Stomach (tissue), 9 donors: Measurements from ENCODE around the gene STAG3. TPM values are rescaled to one million over a fixed set of nuclear protein-coding genes. Genes with fewer than 3 reads are reported as not detected.

Experiments
- DNase-seq, 2 donors: peaks; one replicate each; pipeline versions ENCODE4 v3.0.0 to v3.0.0-alpha.2; 2013 to 2019
- H3K27ac ChIP-seq, 5 donors: fragments of 200-600 bp in 4 of 5; sonication (generic) in 4 of 5; one replicate each; pipeline ENCODE4 v1.5.1; 2013 to 2019; ENCODE audit warnings: mild to moderate bottlenecking in 1 of 5, moderate library complexity in 1 of 5
- H3K27me3 ChIP-seq, 3 donors: fragments of 200-600 bp; sonication (generic); one replicate each; pipeline ENCODE4 v1.5.1; 2017 to 2019; ENCODE audit warnings: mixed run types in 1 of 3
- H3K36me3 ChIP-seq, 4 donors: fragments of 200-600 bp; sonication (generic); 1 replicate in 3 of 4; 2 replicates in 1 of 4; pipeline ENCODE4 v1.5.1; 2016 to 2019
- H3K4me1 ChIP-seq, 4 donors: fragments of 200-600 bp; sonication (generic); one replicate each; pipeline ENCODE4 v1.5.1; 2016 to 2019
- H3K4me3 ChIP-seq, 4 donors: fragments of 200-600 bp; sonication (generic) in 3 of 4; one replicate each; pipeline ENCODE4 v1.5.1; 2016 to 2019; ENCODE audit warnings: mild to moderate bottlenecking in 1 of 4
- H3K9me3 ChIP-seq, 4 donors: fragments of 200-600 bp; sonication (generic); one replicate each; pipeline ENCODE4 v1.5.1; 2016 to 2019
- CTCF ChIP-seq, 7 experiments: fragments of 450-650 bp in 4 of 7; fragments of 200-600 bp in 3 of 7; sonication (generic) in 3 of 7; IDR thresholded peaks; one replicate each; pipeline ENCODE4 v1.5.1; 2016 to 2019; ENCODE audit warnings: antibody characterized with exemption in 7 of 7, control low read depth in 2 of 7, mild to moderate bottlenecking in 1 of 7
- EP300 ChIP-seq: sonication (generic); formaldehyde crosslinking; IDR thresholded peaks from one replicate; pipeline ENCODE4 v1.6.1; 2017; ENCODE audit warnings: antibody characterized with exemption
- POLR2A ChIP-seq, 4 donors: fragments of 450-650 bp; IDR thresholded peaks; one replicate each; pipeline ENCODE4 v1.6.1; 2016; ENCODE audit warnings: antibody characterized with exemption in 4 of 4, control low read depth in 2 of 4, mild to moderate bottlenecking in 1 of 4, moderate library complexity in 1 of 4
- POLR2AphosphoS5 ChIP-seq, 3 donors: sonication (generic); formaldehyde crosslinking; IDR thresholded peaks; one replicate each; pipeline ENCODE4 v1.6.1; 2016; ENCODE audit warnings: antibody characterized with exemption in 3 of 3
- WGBS, 5 donors: extraction: QIAGEN DNeasy Blood & Tissue Kit in 3 of 5; methylation state at CpG; one replicate each; pipeline versions ENCODE4 v1.1.5 to v1.1.7; 2013 to 2018; 5-methylcytosine and 5-hydroxymethylcytosine counted together
- intact Hi-C: fragments of 100-400 bp; cut with DNase I; formaldehyde crosslinking; loops from one replicate; pipeline ENCODE4 v1.15.1; 2023; ENCODE audit warnings: low total_unique reads
- polyA plus RNA-seq, 3 donors: library from polyadenylated mRNA; stranded (reverse); fragments of 200-250 nt; gene quantifications; one replicate each; pipeline ENCODE4 v1.2.3, GENCODE V29; 2013
- total RNA-seq, 5 donors: library from RNA; depleted of rRNA; stranded (reverse); fragments of >200 nt; gene quantifications; one replicate each; pipeline versions ENCODE4 v1.1.0 to v1.2.3, GENCODE V29; 2014 to 2016
- donor health status: healthy with polysubstance abuse.
- donor health status: Bipolar disorder and iron deficiency.
- donor health status: healthy.

Gene STAG3
- total and polyA plus RNA-seq, 8 donors = 0.50 to 8.8 (median 1.2) TPM; not detected in 4

- Histone ChIP-seq H3K4me1 (peaks cover 22 to 43% (median 31%) of the 10 kb centered on the region in 4 donors), H3K27ac (no peak overlapping the region), H3K36me3 (no peaks in the 10 kb centered on the region), H3K4me3 (no peak overlapping the region), H3K27me3 (no peaks in the 10 kb centered on the region), H3K9me3 (no peaks in the 10 kb centered on the region)
- no peak for TF ChIP-seq EP300
- no peak for TF ChIP-seq POLR2A (IDR thresholded peaks at IDR 0.05)
- no peak for TF ChIP-seq CTCF (IDR thresholded peaks at IDR 0.05)
- no peak for TF ChIP-seq POLR2AphosphoS5 (IDR thresholded peaks at IDR 0.05)
- intact Hi-C loops = loop anchor here (10.0 kb wide), 1 partner anchor 83 kb away; the partner anchor contains the start of gene PVRIG
- DNase-seq = no peak
- 54 to 68% (median 59%) methylated on average over 5 to 7 of the region's 7 CpGs for WGBS, 5 donors
Observed at GRCh38 chr7:100132126-100132525, 45.6 kb upstream of the STAG3 start.

- peaks cover 20 to 41% (median 27%) of the 10 kb centered on the region in 4 donors for H3K4me1 ChIP-seq
- 13 to 23% (median 20%) methylated on average over 3 of the region's 3 CpGs for WGBS, 5 donors
- intact Hi-C loops = loop anchor here (10.0 kb wide), 1 partner anchor 82 kb away; the partner anchor contains the start of gene PVRIG
- no peaks in the 10 kb centered on the region for H3K27me3 ChIP-seq
- DNase-seq = peak; percentile 72 to 85
- H3K4me3 ChIP-seq = no peak overlapping the region
- H3K36me3 ChIP-seq = no peaks in the 10 kb centered on the region
- no peak overlapping the region for H3K27ac ChIP-seq
- TF ChIP-seq CTCF (IDR thresholded peaks at IDR 0.05) (peak in 5 of 7 experiments; percentile 72 to 97 (median 82)), EP300 (no peak)
- no peaks in the 10 kb centered on the region for H3K9me3 ChIP-seq
Observed at GRCh38 chr7:100132697-100133151, 45.0 kb upstream of the STAG3 start.

DNA sequence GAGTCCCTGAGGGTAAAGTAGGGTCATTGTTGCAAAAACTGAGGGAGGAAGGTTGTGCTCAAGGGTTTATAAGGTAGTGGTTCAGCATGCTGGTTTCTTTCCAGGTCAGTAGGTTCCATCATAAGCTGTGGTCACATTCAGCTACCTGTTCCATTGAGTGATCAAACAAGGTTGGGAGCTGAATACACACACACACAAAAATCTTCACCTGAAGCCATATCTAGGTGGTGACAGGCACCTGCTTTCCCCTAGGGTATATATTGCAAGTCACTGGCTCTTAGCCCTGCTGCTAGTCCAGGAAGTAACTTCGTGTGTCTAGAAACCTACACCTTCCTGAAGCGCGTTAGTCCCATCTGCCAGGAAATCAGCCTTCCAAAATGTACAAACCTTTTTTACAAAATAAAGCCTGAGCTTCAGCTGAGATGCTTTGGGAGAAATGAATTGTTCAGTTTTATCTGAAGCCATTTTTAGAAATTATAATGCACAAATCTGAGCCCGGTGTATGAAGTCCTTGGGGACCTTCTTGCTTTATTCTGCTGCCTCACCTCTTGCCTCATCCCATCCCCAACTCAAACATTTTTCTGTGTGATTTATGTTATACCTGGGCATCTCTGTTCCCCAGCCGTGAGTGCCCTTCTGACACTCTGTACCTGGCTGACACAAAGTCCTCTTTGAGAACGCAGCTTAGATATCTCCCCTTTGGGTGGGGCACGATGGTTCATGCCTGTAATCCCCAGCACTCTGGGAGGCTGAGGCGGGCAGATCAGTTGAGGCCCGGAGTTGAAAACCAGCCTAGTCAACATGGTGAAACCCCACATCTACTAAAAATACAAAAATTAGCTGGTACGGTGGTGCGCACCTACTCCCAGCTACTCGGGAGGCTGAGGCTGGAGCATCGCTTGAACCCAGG is 39.6 kb upstream of the STAG3 start:
- Histone ChIP-seq H3K9me3 (no peaks in the 10 kb centered on the region), H3K4me1 (peaks cover 5 to 19% (median 11%) of the 10 kb centered on the region in 4 donors), H3K36me3 (no peaks in the 10 kb centered on the region), H3K4me3 (no peak overlapping the region), H3K27ac (peak overlapping the region; percentile 61 to 83 (median 67)), H3K27me3 (no peaks in the 10 kb centered on the region)
- intact Hi-C loops = loop anchor here (10.0 kb wide), 1 partner anchor 77 kb away; the partner anchor contains the start of gene PVRIG
- TF ChIP-seq CTCF (IDR thresholded peaks at IDR 0.05) (no peak), POLR2AphosphoS5 (IDR thresholded peaks at IDR 0.05) (peak; percentile 6 to 75 (median 61))
- WGBS, 5 donors = 47 to 65% (median 61%) methylated on average over 13 of the region's 13 CpGs
- DNase-seq = peak; percentile 52 to 63

DNA sequence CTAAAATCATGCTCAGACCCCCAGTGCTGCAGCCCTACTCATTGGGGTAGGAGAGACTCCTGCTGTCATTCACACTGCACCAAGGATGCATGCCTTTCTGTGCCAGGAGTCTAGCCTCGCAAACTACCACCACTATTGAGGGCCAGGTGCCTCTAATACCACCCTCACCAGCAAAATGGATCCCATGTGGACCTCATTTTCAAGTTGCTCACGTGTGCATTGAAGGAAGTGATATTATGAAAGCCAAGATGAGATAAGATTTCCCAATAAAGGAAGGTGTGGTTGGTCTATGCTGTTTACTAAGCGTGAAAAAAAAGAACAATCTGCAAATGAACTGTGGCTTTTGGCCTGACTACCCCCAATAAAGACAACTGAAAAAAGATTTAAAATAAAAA is 36.2 kb upstream of the STAG3 start:
- H3K4me3 ChIP-seq = no peak overlapping the region
- H3K27ac ChIP-seq = peak overlapping the region; percentile 47 to 76 (median 64)
- H3K4me1 ChIP-seq = peaks cover 5 to 25% (median 11%) of the 10 kb centered on the region in 4 donors
- intact Hi-C loops = no loop called here
- DNase-seq = peak in 1 of 2 donors; percentile 39
- H3K36me3 ChIP-seq = no peaks in the 10 kb centered on the region
- WGBS, 5 donors = 30 to 42% (median 39%) methylated on average over 3 of the region's 3 CpGs
- H3K9me3 ChIP-seq = no peaks in the 10 kb centered on the region
- TF ChIP-seq EP300 (no peak), POLR2AphosphoS5 (IDR thresholded peaks at IDR 0.05) (peak in 1 of 3 donors; percentile 52)
- no peaks in the 10 kb centered on the region for H3K27me3 ChIP-seq
